Cardiac septum (tissue), 1 donor: Measurements from ENCODE around the gene SLC4A9. TPM values are rescaled to one million over a fixed set of nuclear protein-coding genes. Genes with fewer than 3 reads are reported as not detected.
A peak's percentile ranks its signal among the peaks of the same experiment; 100 is the strongest.

Experiments
- DNase-seq: peaks from one replicate; pipeline ENCODE4 v3.0.0-alpha.2; 2020; ENCODE audit warnings: low spot score
- intact Hi-C: fragments of 100-400 bp; cut with DNase I; formaldehyde crosslinking; loops from one replicate; pipeline ENCODE4 v1.14.0; 2022
- total RNA-seq: library from RNA; stranded (reverse); fragmentation: NEBNext Ultra II Directional; extraction: Animal tissue kit (Norgen Biotek cat#: 25700); gene quantifications from one replicate; pipeline ENCODE4 v1.2.1, GENCODE V29; 2021
- donor health status: DM: no; HTN: no; CAD: no.

The SLC4A9 gene
- total RNA-seq, 1 donor from 2014 or later = 0.19 TPM

- DNase-seq = peak; percentile 91
- intact Hi-C loops = loop anchor here (10.0 kb wide), 1 partner anchor 283 kb away; no protein-coding TSS in a partner anchor
These were observed 2.3 kb upstream of the SLC4A9 start for GRCh38 chr5:140357726-140358093.

DNA sequence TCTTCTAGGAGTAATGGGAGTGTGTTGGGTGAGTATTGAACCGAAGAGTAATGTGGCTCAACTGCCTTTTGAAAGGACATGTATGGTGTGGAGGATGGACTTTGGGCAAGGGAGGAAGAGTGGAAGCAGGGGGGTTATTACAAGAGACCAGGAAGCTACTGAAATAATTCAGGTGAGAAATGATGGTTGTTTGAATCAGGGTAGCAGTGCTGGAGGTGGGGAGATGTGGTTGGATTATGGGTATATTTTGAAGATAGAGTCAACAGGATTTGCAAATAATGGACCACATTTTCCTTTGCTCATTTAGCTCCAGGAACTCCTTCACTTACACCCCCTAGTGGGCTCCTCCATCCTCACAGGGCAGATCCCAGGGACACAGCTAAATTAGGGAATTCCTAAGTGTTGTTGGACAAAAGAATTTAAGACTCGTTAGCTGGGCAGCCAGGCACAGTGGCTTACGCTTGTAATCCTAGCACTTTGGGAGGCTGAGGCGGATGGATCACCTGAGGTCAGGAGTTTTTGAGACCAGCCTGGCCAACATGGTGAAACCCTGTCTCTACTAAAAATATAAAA, 1.2 kb upstream of the SLC4A9 start:
- peak; percentile 15 for DNase-seq
- intact Hi-C loops = loop anchor here (10.0 kb wide), 1 partner anchor 284 kb away; no protein-coding TSS in a partner anchor

GRCh38 chr5:140360681-140361479, 886 bp downstream of the SLC4A9 start:
- intact Hi-C loops = no loop called here
- peak; percentile 68 for DNase-seq

GRCh38 chr5:140361901-140362300, 1.9 kb downstream of the SLC4A9 start:
- peak; percentile 73 for DNase-seq
- intact Hi-C loops = no loop called here

GRCh38 chr5:140362311-140362710, 2.3 kb downstream of the SLC4A9 start:
- intact Hi-C loops = no loop called here
- peak; percentile 36 for DNase-seq

GRCh38 chr5:140362875-140363630, 3.1 kb downstream of the SLC4A9 start:
- peak; percentile 92 for DNase-seq
- intact Hi-C loops = no loop called here

GRCh38 chr5:140363631-140364471, 3.9 kb downstream of the SLC4A9 start:
- peak; percentile 57 for DNase-seq
- intact Hi-C loops = no loop called here

- intact Hi-C loops = no loop called here
- DNase-seq = peak; percentile 61
These were observed 4.4 kb downstream of the SLC4A9 start for GRCh38 chr5:140364472-140364765.

DNA sequence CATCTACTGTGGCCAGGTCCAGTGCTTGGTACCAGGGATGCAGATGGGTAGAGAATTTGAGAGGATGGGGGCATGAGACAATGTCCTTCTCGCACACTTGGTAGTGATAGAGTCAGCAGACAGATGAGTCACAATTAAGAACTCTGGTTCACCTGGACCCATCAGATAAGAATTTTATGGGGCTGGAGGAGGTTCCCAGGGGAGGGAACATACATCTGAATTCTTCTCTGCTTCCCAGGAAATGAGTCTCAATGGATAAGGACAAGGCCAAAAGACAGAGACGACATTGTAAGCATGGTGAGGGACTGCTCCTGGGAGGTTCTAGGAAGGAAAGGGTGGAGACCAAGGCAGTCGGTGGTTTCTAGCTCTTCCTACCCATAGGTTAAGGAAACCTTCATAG, 5.3 kb downstream of the SLC4A9 start:
- DNase-seq = peak; percentile 17
- intact Hi-C loops = no loop called here

- intact Hi-C loops = no loop called here
- peak; percentile 72 for DNase-seq
These were observed 5.9 kb downstream of the SLC4A9 start for GRCh38 chr5:140365941-140366340.

DNA sequence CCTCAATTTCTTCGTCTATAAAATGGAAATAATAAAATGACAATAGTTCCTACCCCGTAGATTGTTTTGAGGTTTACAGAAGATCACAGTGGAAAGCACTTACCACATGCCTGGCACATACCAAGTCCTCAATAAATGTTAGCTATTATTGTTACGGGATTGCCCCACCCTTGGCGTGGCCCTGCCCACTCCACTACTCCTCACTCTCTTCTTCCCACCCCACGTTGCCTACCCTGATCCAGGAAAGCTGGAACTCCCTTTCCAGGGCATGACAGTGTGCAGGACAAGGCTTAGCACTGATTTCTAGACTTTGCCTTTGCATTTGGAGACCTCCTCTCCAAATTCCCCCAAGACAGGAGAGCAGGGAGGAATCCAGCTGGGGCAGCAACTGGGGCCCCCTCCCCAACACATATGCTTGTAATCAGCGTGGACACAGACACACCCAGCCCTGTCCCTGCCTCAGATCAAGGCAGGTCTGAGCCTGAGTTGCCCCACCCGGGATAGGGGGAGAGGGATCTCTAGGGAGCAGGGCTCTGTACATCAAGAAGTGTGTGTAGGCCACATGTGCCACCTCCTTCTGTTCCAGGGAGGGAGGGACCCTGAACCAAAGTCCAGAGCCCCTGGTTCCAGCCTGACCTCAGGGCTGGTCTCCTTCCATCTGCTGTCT, 6.7 kb downstream of the SLC4A9 start:
- DNase-seq = no peak
- intact Hi-C loops = no loop called here

- DNase-seq = no peak
- intact Hi-C loops = no loop called here
These were observed 7.4 kb downstream of the SLC4A9 start for GRCh38 chr5:140367256-140368013.

GRCh38 chr5:140371356-140372151, 11.6 kb downstream of the SLC4A9 start:
- DNase-seq = no peak
- intact Hi-C loops = loop anchor here (5.0 kb wide), 2 partner anchors 261 to 341 kb away; partner anchors contain the start of gene CD14

GRCh38 chr5:140372971-140373487, 13.0 kb downstream of the SLC4A9 start:
- peak; percentile 82 for DNase-seq
- intact Hi-C loops = loop anchor here (5.0 kb wide), 2 partner anchors 259 to 339 kb away; partner anchors contain the start of gene CD14

DNA sequence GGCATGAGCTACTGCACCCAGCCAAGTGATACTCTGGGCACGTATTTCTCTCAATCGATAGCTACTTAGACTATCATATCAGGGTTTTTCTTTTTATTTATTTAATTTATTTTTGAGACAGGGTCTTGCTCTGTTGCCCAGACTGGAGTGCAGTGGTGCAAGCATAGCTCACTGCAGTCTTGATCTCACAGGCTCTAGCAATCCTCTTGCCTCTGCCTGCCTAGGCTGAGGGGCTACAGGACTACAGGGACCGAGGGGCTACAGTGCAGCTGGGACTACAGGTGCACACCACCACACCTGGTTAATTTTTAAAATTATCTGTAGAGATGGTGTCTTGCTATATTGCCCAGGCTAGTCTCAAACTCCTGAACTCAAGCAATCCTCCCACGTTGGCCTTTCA, 21.4 kb downstream of the SLC4A9 start:
- DNase-seq = no peak

DNA sequence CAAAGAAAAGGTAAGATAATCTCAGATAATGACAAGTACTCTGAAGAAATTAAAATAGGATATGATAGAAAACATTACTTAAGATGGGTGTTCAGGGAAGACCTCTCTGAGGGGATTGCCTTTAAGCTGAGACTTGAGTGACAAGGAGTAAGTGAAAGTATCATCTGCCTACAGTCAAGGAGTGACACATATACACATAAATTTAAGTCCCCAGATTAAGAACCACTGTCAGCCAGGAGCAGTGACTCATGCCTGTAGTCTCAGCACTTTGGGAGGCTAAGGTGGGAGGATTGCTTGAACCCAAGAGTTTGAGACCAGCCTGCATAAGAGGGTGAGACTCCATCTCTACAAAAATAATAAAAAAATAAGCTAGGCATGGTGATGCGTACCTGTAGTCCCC, 22.0 kb downstream of the SLC4A9 start:
- intact Hi-C loops = no loop called here
- DNase-seq = no peak

More for the DNA sequence above, 21.4 kb downstream of the SLC4A9 start:
- intact Hi-C loops = no loop called here

DNA sequence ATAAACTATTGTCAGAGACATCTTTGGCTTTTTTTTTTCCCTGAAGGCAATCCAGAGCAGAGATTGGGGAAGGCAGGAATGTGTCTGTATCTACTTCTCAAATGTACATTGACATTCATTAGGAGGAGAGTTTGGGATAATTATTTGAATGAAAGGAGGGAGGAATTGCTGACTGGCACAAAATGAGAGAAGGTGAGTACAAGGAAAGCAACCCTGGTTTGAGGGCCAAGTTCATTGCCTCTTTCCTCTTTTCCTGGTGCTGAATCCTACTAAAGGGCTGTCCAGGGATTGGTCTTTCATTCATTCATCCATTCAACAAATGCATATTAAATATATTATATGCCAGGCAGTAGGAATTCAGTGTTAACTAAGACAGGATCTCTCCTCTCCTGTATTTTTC, 22.9 kb downstream of the SLC4A9 start:
- intact Hi-C loops = no loop called here
- DNase-seq = no peak
